Measurements from ENCODE around the gene ALOX15.

GRCh38 chr17:4610162-4610561 lies 31.3 kb downstream of the ALOX15 start:
- TF ChIP-seq CTCF (IDR thresholded peaks at IDR 0.05; ENCODE audit: low read depth, low read length) (no peak), POLR2A (IDR thresholded peaks at IDR 0.05; ENCODE audit: extremely low read depth, insufficient read length) (no peak), MAX (IDR thresholded peaks at IDR 0.05; ENCODE audit: low read depth, low read length) (no peak), MYC (IDR thresholded peaks at IDR 0.05; ENCODE audit: low read depth, low read length) (no peak)

Measured in NB4 (cell line).